GM23248 (cell line): ENCODE data around the gene PPP4R3A.

Experiments used
- EZH2 ChIP-seq: fragments of 200-600 bp; sonication (generic); IDR thresholded peaks from 2 replicates; pipeline ENCODE4 v1.6.1; 2018; ENCODE audit warnings: antibody characterized with exemption, mild to moderate bottlenecking; ENCODE audit not compliant: insufficient read depth, poor library complexity, severe bottlenecking
- EZH2phosphoT487 ChIP-seq: fragments of 200-600 bp; sonication (generic); IDR thresholded peaks from 2 replicates; pipeline ENCODE4 v1.6.1; 2018; ENCODE audit warnings: antibody characterized with exemption, moderate library complexity, mild to moderate bottlenecking, low read depth; ENCODE audit not compliant: insufficient read depth

GRCh38 chr14:91508105-91508504 is 2.0 kb downstream of the PPP4R3A start:
- no peak for TF ChIP-seq EZH2phosphoT487
- TF ChIP-seq EZH2: no peak
